GM06990 (cell line): ENCODE results near the gene PLA2G2D.

Experiments used
- DNase-seq: peaks from one replicate; pipeline ENCODE4 v3.0.0-alpha.2; 2011; ENCODE audit not compliant: insufficient read length; ENCODE audit errors: extremely low read depth
- H3K27me3 ChIP-seq: replicated peaks from 2 replicates; pipeline ENCODE4 v1.6.0; 2011; ENCODE audit warnings: low read length; ENCODE audit not compliant: control insufficient read depth, insufficient read depth
- H3K36me3 ChIP-seq: 2 replicates; pipeline ENCODE4 v1.5.1; 2011; ENCODE audit warnings: low read length; ENCODE audit not compliant: control insufficient read depth, insufficient read depth
- H3K4me3 ChIP-seq: replicated peaks from 2 replicates; pipeline ENCODE4 v1.5.1; 2011; ENCODE audit warnings: low read depth, mild to moderate bottlenecking, control low read depth, low read length
- TF ChIP-seq, protein P1 (sequence below): IDR thresholded peaks from 2 replicates; pipeline ENCODE4 v1.5.1; 2011; ENCODE audit warnings: low read length, control low read depth, mild to moderate bottlenecking, inconsistent platforms; ENCODE audit not compliant: insufficient read depth, poor library complexity, severe bottlenecking

PLA2G2D gene

DNA sequence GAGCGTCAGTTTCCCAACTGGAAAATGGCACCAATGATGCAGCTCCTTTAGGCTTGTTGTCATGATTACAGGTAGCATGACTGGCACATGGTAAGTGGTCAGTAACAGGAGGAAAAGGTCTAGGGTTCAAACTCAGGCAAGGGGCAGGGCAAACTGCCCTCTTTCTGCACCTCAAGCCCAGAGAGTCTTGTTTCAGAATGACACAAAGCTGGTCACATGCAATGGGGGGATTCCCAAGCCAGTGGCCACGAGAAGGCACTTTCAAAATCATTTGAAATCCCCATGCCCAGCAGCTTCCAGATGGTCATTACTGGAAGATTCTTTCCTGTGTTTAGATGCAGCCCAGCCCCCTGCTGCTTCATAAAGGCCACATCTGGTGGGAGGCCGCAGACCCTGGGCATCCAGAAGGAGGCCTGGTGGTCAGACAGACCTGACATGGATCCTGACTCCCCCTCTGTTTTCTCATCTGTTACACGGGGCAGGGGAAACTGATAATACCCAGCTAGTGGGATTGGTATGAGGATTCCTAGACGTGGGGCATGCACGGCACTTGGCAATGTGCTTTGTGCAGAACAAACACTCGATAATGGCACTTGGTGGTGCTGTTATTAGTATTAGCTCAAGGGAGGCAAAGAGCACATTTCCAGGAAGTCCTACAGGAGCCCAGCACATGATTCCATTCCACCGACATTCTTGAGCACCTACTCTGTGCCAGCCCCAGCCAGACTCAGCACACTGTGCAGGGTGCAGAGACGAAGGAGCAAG lies 6.9 kb upstream of the PLA2G2D start:
- Histone ChIP-seq H3K4me3 (no peak overlapping the region), H3K27me3 (no peaks in the 10 kb centered on the region), H3K36me3 (no peaks in the 10 kb centered on the region)
- DNase-seq = peak; percentile 53
- TF ChIP-seq, protein P1, sequence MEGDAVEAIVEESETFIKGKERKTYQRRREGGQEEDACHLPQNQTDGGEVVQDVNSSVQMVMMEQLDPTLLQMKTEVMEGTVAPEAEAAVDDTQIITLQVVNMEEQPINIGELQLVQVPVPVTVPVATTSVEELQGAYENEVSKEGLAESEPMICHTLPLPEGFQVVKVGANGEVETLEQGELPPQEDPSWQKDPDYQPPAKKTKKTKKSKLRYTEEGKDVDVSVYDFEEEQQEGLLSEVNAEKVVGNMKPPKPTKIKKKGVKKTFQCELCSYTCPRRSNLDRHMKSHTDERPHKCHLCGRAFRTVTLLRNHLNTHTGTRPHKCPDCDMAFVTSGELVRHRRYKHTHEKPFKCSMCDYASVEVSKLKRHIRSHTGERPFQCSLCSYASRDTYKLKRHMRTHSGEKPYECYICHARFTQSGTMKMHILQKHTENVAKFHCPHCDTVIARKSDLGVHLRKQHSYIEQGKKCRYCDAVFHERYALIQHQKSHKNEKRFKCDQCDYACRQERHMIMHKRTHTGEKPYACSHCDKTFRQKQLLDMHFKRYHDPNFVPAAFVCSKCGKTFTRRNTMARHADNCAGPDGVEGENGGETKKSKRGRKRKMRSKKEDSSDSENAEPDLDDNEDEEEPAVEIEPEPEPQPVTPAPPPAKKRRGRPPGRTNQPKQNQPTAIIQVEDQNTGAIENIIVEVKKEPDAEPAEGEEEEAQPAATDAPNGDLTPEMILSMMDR = peak; percentile 3

DNA sequence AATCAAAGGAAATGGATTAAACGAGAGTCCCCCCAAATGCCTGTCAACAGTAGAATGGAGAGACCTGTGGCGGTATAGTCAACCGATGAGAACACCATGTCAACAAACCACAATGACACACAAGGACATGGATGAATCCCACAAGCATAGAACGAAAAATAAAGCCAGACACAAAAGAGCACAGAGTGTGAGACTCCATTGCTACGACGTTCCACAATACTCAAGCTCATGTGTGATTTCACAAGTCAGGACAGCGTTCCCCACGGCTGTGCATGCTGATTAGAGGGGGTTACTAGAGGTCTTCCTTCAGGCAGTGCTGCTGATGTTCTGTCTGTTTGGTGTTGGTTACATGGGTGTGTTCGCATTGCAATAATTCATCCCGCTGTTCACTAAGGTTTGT lies 5.8 kb upstream of the PLA2G2D start:
- Histone ChIP-seq H3K27me3 (no peaks in the 10 kb centered on the region), H3K36me3 (no peaks in the 10 kb centered on the region), H3K4me3 (no peak overlapping the region)
- no peak for DNase-seq
- TF ChIP-seq, protein P1 = no peak

DNA sequence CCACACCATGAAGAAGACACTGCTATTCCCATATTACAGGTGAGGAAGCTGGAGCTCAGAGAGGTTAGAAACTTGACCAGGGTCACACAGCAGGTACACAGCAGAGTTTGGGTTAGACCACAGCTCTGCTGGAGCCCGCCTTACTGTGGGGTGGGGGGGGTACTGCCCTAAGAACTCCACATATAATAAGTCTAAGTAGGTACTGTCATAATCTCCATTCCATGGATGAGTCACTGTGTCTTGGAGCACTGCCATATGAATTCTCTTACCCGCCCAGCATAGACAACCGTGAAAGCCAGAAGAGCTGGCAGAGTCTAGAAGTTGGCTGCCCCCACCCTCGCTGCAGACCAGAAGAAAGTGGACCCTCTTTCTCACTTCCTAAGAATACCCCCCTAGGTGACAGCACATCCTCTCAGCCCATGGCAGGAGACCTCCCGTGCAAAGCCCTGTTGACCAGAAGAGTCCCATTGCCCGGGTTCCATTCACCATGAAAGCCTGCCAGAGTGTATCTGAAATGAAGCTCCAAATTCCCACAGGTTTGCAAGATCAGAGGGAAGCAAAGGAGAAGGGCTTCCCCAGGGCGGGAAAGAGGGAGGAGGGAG lies 5.2 kb upstream of the PLA2G2D start:
- TF ChIP-seq, protein P1 = no peak
- Histone ChIP-seq H3K27me3 (no peaks in the 10 kb centered on the region), H3K4me3 (no peak overlapping the region), H3K36me3 (no peaks in the 10 kb centered on the region)
- peak; percentile 36 for DNase-seq

GRCh38 chr1:20123722-20124455 lies 4.6 kb upstream of the PLA2G2D start:
- no peak overlapping the region for H3K4me3 ChIP-seq
- TF ChIP-seq, protein P1 = no peak
- H3K27me3 ChIP-seq = no peaks in the 10 kb centered on the region
- DNase-seq = no peak
- H3K36me3 ChIP-seq = no peaks in the 10 kb centered on the region

- no peak overlapping the region for H3K4me3 ChIP-seq
- DNase-seq = no peak
- TF ChIP-seq, protein P1 = no peak
- H3K36me3 ChIP-seq = no peaks in the 10 kb centered on the region
- no peaks in the 10 kb centered on the region for H3K27me3 ChIP-seq
Observed at GRCh38 chr1:20120796-20121195, 1.5 kb upstream of the PLA2G2D start.
